Common myeloid progenitor, CD34-positive (primary cell): ENCODE data around the gene PTPRD.

Experiments used
- CTCF ChIA-PET: fragments of 350-600 bp; sonication (Branson Sonifier 250); formaldehyde crosslinking; loops from one replicate; lab custom pipeline; 2021; ENCODE audit warnings: antibody characterized with exemption; lab: Charles Lee
- POLR2A ChIA-PET: fragments of 350-600 bp; sonication (Branson Sonifier 250); formaldehyde crosslinking; loops from one replicate; lab custom pipeline; 2021; ENCODE audit warnings: antibody characterized with exemption; lab: Charles Lee
- DNase-seq, 3 donors: peaks; one replicate each; pipeline versions ENCODE4 v3.0.0 to v3.0.0-alpha.2; 2013
- H3K27ac ChIP-seq, 2 experiments: 1 replicate in 1 of 2; 2 replicates in 1 of 2; pipeline ENCODE4 v1.7.0; 2013; ENCODE audit warnings: inconsistent platforms in 2 of 2, low read length in 2 of 2, mild to moderate bottlenecking in 2 of 2, low read depth in 1 of 2, moderate library complexity in 1 of 2; ENCODE audit not compliant: severe bottlenecking in 2 of 2, insufficient read depth in 1 of 2, poor library complexity in 1 of 2
- H3K27me3 ChIP-seq, 5 experiments: replicated peaks in 2 of 5; 1 replicate in 3 of 5; 2 replicates in 2 of 5; pipeline versions ENCODE4 v1.6.1 to v1.7.0; 2013; ENCODE audit warnings: low read length in 4 of 5, mild to moderate bottlenecking in 2 of 5, moderate library complexity in 2 of 5, inconsistent platforms in 1 of 5; ENCODE audit not compliant: insufficient read depth in 5 of 5, control insufficient read depth in 4 of 5
- H3K36me3 ChIP-seq, 4 experiments: 1 replicate in 2 of 4; 2 replicates in 2 of 4; pipeline versions ENCODE4 v1.6.1 to v1.7.0; 2013; ENCODE audit warnings: low read length in 3 of 4, control low read depth in 1 of 4, mild to moderate bottlenecking in 1 of 4; ENCODE audit not compliant: control insufficient read depth in 4 of 4, insufficient read depth in 4 of 4
- H3K4me1 ChIP-seq, 4 experiments: 1 replicate in 3 of 4; 2 replicates in 1 of 4; pipeline versions ENCODE4 v1.6.1 to v1.7.1; 2013; ENCODE audit warnings: low read length in 3 of 4, mild to moderate bottlenecking in 3 of 4, control low read depth in 1 of 4, inconsistent platforms in 1 of 4, moderate library complexity in 1 of 4; ENCODE audit not compliant: control insufficient read depth in 4 of 4, insufficient read depth in 4 of 4; ENCODE audit errors: control extremely low read depth in 1 of 4
- H3K4me3 ChIP-seq, 7 experiments: 1 replicate in 4 of 7; 2 replicates in 3 of 7; pipeline versions ENCODE4 v1.5.1 to v1.7.0; 2013; ENCODE audit warnings: mild to moderate bottlenecking in 7 of 7, low read length in 6 of 7, moderate library complexity in 6 of 7, inconsistent platforms in 2 of 7, low read depth in 2 of 7, control low read depth in 1 of 7; ENCODE audit not compliant: insufficient read depth in 4 of 7, control insufficient read depth in 1 of 7; ENCODE audit errors: extremely low read depth in 1 of 7
- H3K9me3 ChIP-seq, 5 experiments: 1 replicate in 4 of 5; 2 replicates in 1 of 5; pipeline versions ENCODE4 v1.6.1 to v1.7.1; 2013; ENCODE audit warnings: low read length in 4 of 5, mild to moderate bottlenecking in 2 of 5, inconsistent platforms in 1 of 5, low read depth in 1 of 5, moderate library complexity in 1 of 5; ENCODE audit not compliant: control insufficient read depth in 4 of 5, insufficient read depth in 2 of 5; ENCODE audit errors: control extremely low read depth in 1 of 5
- WGBS: methylation state at CpG from one replicate; pipeline ENCODE4 v1.1.5; 2013; ENCODE audit not compliant: insufficient coverage; 5-methylcytosine and 5-hydroxymethylcytosine counted together

The PTPRD gene

DNA sequence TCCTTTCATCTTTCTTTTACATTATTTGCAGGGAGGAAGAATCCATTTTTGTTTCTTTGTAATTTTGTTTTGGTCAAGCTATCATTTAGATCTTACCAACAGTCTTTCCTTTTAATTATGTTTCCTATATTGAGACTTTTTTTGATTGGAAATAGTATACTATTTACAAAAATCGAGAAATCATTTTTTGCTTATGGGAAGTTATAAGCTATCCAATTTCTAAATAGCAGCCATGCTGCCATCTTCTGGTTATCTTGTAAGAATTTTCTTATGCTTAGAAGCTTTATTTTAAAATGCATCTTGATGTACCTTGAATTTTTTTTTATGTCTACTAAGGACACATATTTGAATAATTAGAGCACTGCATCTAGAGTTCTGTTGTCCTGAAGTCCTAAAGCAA is 821.2 kb downstream of the PTPRD start:
- H3K4me1 ChIP-seq, result peaks cover 0 to 8% (median 5%) of the 10 kb centered on the region in 4 experiments
- POLR2A ChIA-PET, result no interaction called here
- H3K9me3 ChIP-seq, result no peaks in the 10 kb centered on the region
- H3K27ac ChIP-seq, result no peak overlapping the region
- peak; percentile 25 to 32 (median 31) for DNase-seq
- no peaks in the 10 kb centered on the region for H3K36me3 ChIP-seq
- H3K27me3 ChIP-seq, result no peaks in the 10 kb centered on the region
- H3K4me3 ChIP-seq, result no peak overlapping the region
- WGBS, result no CpG with 5 or more reads among the region's 1 CpG
- CTCF ChIA-PET, result interaction anchor here (0.6 to 6.6 kb wide), 12 partner anchors 9 to 200 kb away, joined by 3 to 63 read pairs (median 4); no protein-coding TSS in a partner anchor

DNA sequence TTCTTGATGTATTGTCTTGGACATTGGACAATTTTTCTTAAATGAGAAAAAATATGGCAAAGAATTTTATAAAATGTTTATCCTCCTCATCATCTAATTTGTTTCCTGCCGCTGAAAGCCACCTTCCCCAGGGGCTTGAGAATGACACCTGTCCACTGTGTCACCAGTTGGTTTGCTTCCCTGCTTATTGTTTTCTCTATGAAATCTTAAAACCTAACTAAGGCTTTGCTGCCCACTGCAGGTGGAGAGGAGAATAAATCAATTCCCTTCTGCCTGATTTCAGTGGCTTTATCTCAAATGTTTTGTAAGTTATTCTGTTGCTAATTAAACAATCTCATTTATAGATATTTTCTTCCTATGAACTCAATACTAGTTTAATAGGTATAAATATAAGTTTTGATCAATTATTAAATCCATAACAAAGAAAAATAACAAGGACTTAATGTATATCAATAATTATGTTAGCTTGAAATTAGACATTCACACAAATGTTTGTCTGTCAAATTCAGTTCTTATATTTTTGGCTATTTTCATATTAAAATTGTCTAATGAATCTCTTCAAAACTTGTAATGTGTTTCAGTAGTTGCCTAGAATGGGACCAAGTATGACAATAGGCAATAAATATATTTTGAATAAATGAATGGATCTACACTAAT is 822.5 kb downstream of the PTPRD start:
- H3K27ac ChIP-seq, result no peak overlapping the region
- WGBS, result no CpG with 5 or more reads among the region's 1 CpG
- H3K9me3 ChIP-seq, result no peaks in the 10 kb centered on the region
- peaks cover 0 to 8% (median 5%) of the 10 kb centered on the region in 4 experiments for H3K4me1 ChIP-seq
- ChIA-PET POLR2A (no interaction called here), CTCF (interaction anchor here (0.7 to 6.6 kb wide), 13 partner anchors 10 to 199 kb away, joined by 3 to 63 read pairs (median 4); no protein-coding TSS in a partner anchor)
- H3K36me3 ChIP-seq, result no peaks in the 10 kb centered on the region
- peak; percentile 47 to 68 (median 62) for DNase-seq
- no peak overlapping the region for H3K4me3 ChIP-seq
- H3K27me3 ChIP-seq, result no peaks in the 10 kb centered on the region

DNA sequence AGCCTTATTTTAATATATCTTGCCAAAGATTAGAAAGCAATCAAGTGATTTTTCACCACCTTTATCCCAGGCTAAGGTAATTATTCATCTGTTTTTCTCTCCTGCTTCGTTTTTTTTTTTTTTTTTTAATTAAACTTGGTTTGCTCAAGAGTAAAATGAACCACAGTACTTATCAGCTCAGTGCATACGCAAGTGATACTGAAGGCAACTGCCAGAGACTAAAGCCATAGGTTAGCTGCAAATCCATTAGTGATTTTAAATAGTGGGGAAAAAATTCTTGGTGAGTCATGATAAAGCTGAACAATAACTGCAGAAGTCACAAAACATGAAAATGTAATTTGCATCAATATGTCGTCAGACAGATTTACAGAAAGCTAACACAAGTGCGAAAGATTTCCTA is 829.1 kb downstream of the PTPRD start:
- H3K36me3 ChIP-seq, result no peaks in the 10 kb centered on the region
- H3K4me1 ChIP-seq, result no peaks in the 10 kb centered on the region
- H3K27me3 ChIP-seq, result no peaks in the 10 kb centered on the region
- POLR2A ChIA-PET, result no interaction called here
- no peak overlapping the region for H3K27ac ChIP-seq
- WGBS, result 86% methylated on average over 1 of the region's 4 CpGs
- DNase-seq, result peak; percentile 6 to 57 (median 25)
- H3K9me3 ChIP-seq, result no peaks in the 10 kb centered on the region
- no peak overlapping the region for H3K4me3 ChIP-seq
- CTCF ChIA-PET, result interaction anchor here (0.6 to 1.8 kb wide), 2 partner anchors 9 to 134 kb away, joined by 3 to 5 read pairs; no protein-coding TSS in a partner anchor

DNA sequence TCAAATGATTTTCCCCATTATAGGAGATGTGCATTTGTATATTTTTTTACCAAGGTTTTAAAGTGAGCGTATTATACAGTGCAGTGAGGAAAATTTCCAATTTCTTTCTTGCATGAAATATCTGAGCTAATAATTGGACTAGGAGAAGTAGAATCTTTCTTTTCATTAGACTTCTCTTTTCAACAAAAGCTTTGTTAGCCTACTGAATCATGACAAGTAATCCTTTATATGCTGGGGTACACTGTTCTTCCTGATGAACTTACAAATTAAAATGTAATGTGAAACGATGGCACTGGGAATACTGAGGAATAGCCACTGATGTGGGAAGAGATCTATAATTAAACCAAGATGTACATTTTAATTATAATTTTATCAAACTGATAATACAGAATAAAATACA is 829.6 kb downstream of the PTPRD start:
- POLR2A ChIA-PET, result no interaction called here
- Histone ChIP-seq H3K27me3 (no peaks in the 10 kb centered on the region), H3K27ac (no peak overlapping the region), H3K4me3 (no peak overlapping the region), H3K9me3 (no peaks in the 10 kb centered on the region), H3K36me3 (no peaks in the 10 kb centered on the region), H3K4me1 (no peaks in the 10 kb centered on the region)
- WGBS, result 100% methylated on average over 1 of the region's 2 CpGs
- CTCF ChIA-PET, result no interaction called here
- no peak for DNase-seq

DNA sequence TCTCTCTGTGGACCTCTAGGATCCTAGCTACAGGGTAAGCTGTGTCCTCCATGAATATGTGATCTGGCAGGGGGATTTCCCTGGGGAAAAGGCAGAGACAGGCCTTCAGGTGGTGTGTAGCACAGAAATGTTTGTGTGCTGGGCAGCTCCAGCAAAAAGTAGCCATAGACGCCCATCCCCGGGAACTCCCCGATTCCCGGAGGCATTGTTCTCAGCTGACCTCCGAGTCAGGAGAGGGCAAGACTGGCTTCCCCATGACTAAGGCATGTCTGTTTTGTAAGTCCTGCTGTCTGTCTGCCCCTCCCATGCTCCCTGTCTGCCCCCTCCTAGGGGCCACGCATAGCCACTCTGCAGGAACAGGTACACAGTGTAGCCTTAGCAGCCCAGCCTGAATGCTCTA is 834.5 kb downstream of the PTPRD start:
- Histone ChIP-seq H3K27ac (no peak overlapping the region), H3K27me3 (no peaks in the 10 kb centered on the region), H3K4me1 (no peaks in the 10 kb centered on the region), H3K9me3 (no peaks in the 10 kb centered on the region), H3K36me3 (no peaks in the 10 kb centered on the region), H3K4me3 (no peak overlapping the region)
- WGBS, result 98% methylated on average over 6 of the region's 6 CpGs
- POLR2A ChIA-PET, result no interaction called here
- CTCF ChIA-PET, result no interaction called here
- DNase-seq, result no peak

DNA sequence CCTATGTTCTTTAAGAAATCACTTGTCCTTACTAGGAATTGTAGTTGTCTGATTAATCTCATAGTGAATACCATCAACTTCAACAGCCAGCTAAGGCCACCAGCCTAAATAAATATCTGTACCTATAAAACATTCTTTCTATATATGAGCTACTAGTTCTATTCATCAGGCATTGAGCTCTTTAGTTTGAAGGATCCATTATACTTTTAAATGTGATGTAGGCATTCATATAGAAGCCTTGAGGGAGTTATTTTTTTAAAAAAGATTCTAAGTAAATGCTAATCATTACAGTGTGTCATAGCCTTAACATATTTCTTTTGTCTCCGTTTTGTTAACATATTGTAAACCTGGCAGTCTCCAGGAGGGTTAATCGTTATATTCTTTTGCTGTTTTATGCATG is 838.3 kb downstream of the PTPRD start:
- no peaks in the 10 kb centered on the region for H3K27me3 ChIP-seq
- ChIA-PET CTCF (interaction anchor here (1.6 kb wide), 1 partner anchor 15 kb away, joined by 4 read pairs; no protein-coding TSS in a partner anchor), POLR2A (no interaction called here)
- no peak overlapping the region for H3K4me3 ChIP-seq
- no peak overlapping the region for H3K27ac ChIP-seq
- H3K9me3 ChIP-seq, result no peaks in the 10 kb centered on the region
- no peaks in the 10 kb centered on the region for H3K4me1 ChIP-seq
- no peaks in the 10 kb centered on the region for H3K36me3 ChIP-seq
- WGBS, result no CpG with 5 or more reads among the region's 2 CpGs
- no peak for DNase-seq

DNA sequence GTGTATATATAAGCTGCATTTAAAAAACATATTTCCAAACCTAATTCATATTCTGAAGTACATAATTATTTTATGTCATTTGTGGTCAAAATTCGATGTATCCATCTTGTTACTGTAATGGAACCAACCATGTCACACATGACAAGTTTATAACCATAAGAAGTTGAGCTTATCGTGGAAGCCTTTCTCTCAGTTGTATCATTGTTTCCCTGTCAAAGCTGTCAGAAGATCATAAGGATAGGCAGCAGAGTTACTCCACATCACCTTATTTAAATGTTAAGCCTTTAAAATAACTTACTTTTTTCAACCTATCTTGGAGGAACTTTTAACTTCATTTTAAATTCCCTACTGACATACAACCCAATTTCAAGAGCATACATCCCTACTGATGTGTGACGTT is 841.5 kb downstream of the PTPRD start:
- Histone ChIP-seq H3K36me3 (no peaks in the 10 kb centered on the region), H3K4me3 (no peak overlapping the region), H3K4me1 (no peaks in the 10 kb centered on the region), H3K9me3 (no peaks in the 10 kb centered on the region), H3K27me3 (no peaks in the 10 kb centered on the region), H3K27ac (no peak overlapping the region)
- WGBS, result 92% methylated on average over 1 of the region's 3 CpGs
- ChIA-PET POLR2A (no interaction called here), CTCF (interaction anchor here (1.1 to 1.5 kb wide), 2 partner anchors 37 to 165 kb away, joined by 3 to 5 read pairs; no protein-coding TSS in a partner anchor)
- no peak for DNase-seq
